ENCODE results near the gene ATP6V0A1. TPM values are rescaled to one million over a fixed set of nuclear protein-coding genes. Genes with fewer than 3 reads are reported as not detected.

ATP6V0A1 gene
- total and polyA plus RNA-seq, 2 donors (not counting 3 experiments of a cell fraction or from before 2014, with no cell fraction given) = 37.3 to 49.2 TPM

GRCh38 chr17:42493319-42493718 is 34.6 kb downstream of the ATP6V0A1 start:
- H3K9me1 ChIP-seq (replicated peaks; ENCODE audit: control insufficient read depth, extremely low read depth, insufficient read depth, low read length) = no peaks in the 10 kb centered on the region
- peaks cover 4% of the 10 kb centered on the region for H3K4me1 ChIP-seq (ENCODE audit: control insufficient read depth, extremely low read depth, insufficient read depth, low read length)
- POLR2A ChIA-PET = no interaction called here
- CTCF ChIA-PET = interaction anchor here (0.7 to 3.6 kb wide), 7 partner anchors 9 to 181 kb away, joined by 3 to 12 read pairs (median 3); no protein-coding TSS in a partner anchor
- H3K9me3 ChIP-seq (replicated peaks; ENCODE audit: control insufficient read depth, insufficient read depth, low read length) = no peaks in the 10 kb centered on the region
- H2AFZ ChIP-seq (ENCODE audit: low read depth, low read length) = no peak overlapping the region
- no TSS peak for BruUV-seq (replicated peaks)
- TF ChIP-seq CTCF (IDR thresholded peaks at IDR 0.05; ENCODE audit: extremely low read depth in 1 of 2, insufficient read depth in 1 of 2, low read depth in 1 of 2, low read length in 2 of 2) (no peak), MAX (IDR thresholded peaks at IDR 0.05; ENCODE audit: insufficient read depth, insufficient read length) (no peak), POLR2AphosphoS5 (IDR thresholded peaks at IDR 0.05; ENCODE audit: insufficient read depth, low read depth, low read length) (no peak), GATA2 (IDR thresholded peaks at IDR 0.05; ENCODE audit: insufficient read depth, insufficient read length, low read depth, low read length) (no peak), POLR2A (IDR thresholded peaks at IDR 0.05; ENCODE audit: low read depth, low read length) (no peak), JUN (IDR thresholded peaks at IDR 0.05; ENCODE audit: borderline replicate concordance, insufficient read depth, insufficient read length, low read depth) (no peak), EZH2 (IDR thresholded peaks at IDR 0.05; ENCODE audit: borderline replicate concordance, low read depth, low read length, severe bottlenecking) (no peak), FOS (IDR thresholded peaks at IDR 0.05; ENCODE audit: borderline replicate concordance, insufficient read depth, low read length) (no peak), MYC (IDR thresholded peaks at IDR 0.05; ENCODE audit: low read depth, low read length) (no peak)
- no peaks in the 10 kb centered on the region for H3K27me3 ChIP-seq (ENCODE audit: control insufficient read depth in 2 of 2, insufficient read depth in 2 of 2, low read length in 2 of 2)
- no peak overlapping the region for H3K4me2 ChIP-seq (ENCODE audit: insufficient read depth, low read length)
- H3K36me3 ChIP-seq (ENCODE audit: control insufficient read depth in 2 of 2, extremely low read depth in 1 of 2, insufficient read depth in 2 of 2, low read length in 2 of 2) = peaks cover 6 to 10% of the 10 kb centered on the region in 2 experiments
- H4K20me1 ChIP-seq (replicated peaks; ENCODE audit: control insufficient read depth, extremely low read depth, insufficient read depth, low read length) = no peaks in the 10 kb centered on the region
- H3K27ac ChIP-seq (ENCODE audit: insufficient read depth, low read depth, low read length) = no peak overlapping the region
- DNase-seq (ENCODE audit: low read depth, low spot score) = peak; percentile 33
- no peaks in the 10 kb centered on the region for H3K79me2 ChIP-seq (ENCODE audit: control insufficient read depth, insufficient read depth, low read length)
- no peak for FAIRE-seq
- H3K9ac ChIP-seq (replicated peaks; ENCODE audit: extremely low read depth, insufficient read depth, low read length) = no peak overlapping the region
- H3K4me3 ChIP-seq (replicated peaks in 1 of 3; ENCODE audit: insufficient read depth in 1 of 3, low read depth in 1 of 3, low read length in 3 of 3) = no peak overlapping the region
- dilution Hi-C loops (cut with MboI; ENCODE audit: extremely low pct_ligation_motif_present, low sequenced_read_pairs) = no loop called here
- intact Hi-C loops (cut with micrococcal nuclease) = no loop called here

Data from endothelial cell of umbilical vein (primary cell).